Sciatic nerve (tissue), 2 donors: ENCODE data around the gene FBXW12. TPM values are rescaled to one million over a fixed set of nuclear protein-coding genes. Genes with fewer than 3 reads are reported as not detected.

Experiments
- ATAC-seq: fragments of 200-7000 bp; cut with Tn5 transposase; one replicate; pipeline ENCODE4 v1.9.1; 2020; ENCODE audit warnings: mild to moderate bottlenecking, moderate library complexity
- DNase-seq: peaks from one replicate; pipeline ENCODE4 v3.0.0-alpha.2; 2020; ENCODE audit warnings: low spot score
- intact Hi-C: fragments of 100-400 bp; cut with DNase I; formaldehyde crosslinking; loops from one replicate; pipeline ENCODE4 v1.14.2; 2022
- total RNA-seq: library from RNA; stranded (reverse); fragmentation: NEBNext Ultra II Directional; extraction: Animal tissue kit (Norgen Biotek cat#: 25700); gene quantifications from one replicate; pipeline ENCODE4 v1.2.1, GENCODE V29; 2021
- donor health status: DM: no; HTN: no; CAD: no.
- donor health status: DM: no; HTN: no; CAD: no.

The FBXW12 gene
- total RNA-seq, 1 donor from 2014 or later: 0.27 TPM

- ATAC-seq (no peak), DNase-seq (no peak)
- intact Hi-C loops: no loop called here
Observed at GRCh38 chr3:48441940-48442339, 69.9 kb downstream of the FBXW12 start.

Other genes with a start within 250 kb of the FBXW12 start
- 0.58 TPM for gene CDC25A, start 183.8 kb upstream of the FBXW12 start, total RNA-seq
- 2.0 TPM for gene CAMP, start 148.7 kb upstream of the FBXW12 start, total RNA-seq
- gene ZNF589, start 131.1 kb upstream of the FBXW12 start, total RNA-seq: 14.2 TPM
- 24.0 TPM for gene NME6, start 70.9 kb upstream of the FBXW12 start, total RNA-seq
- gene SPINK8, start 38.6 kb upstream of the FBXW12 start, total RNA-seq: not detected
- gene PLXNB1, start 57.9 kb downstream of the FBXW12 start, total RNA-seq: 121 TPM
- 10.6 TPM for gene CCDC51, start 67.9 kb downstream of the FBXW12 start, total RNA-seq
- 154 TPM for gene TMA7, start 68.0 kb downstream of the FBXW12 start, total RNA-seq
- 7.5 TPM for gene ATRIP, start 74.5 kb downstream of the FBXW12 start, total RNA-seq
- gene SHISA5, start 132.0 kb downstream of the FBXW12 start, total RNA-seq: 138 TPM
- gene PFKFB4, start 184.6 kb downstream of the FBXW12 start, total RNA-seq: 7.9 TPM
- gene UCN2, start 191.6 kb downstream of the FBXW12 start, total RNA-seq: not detected
- gene COL7A1, start 223.1 kb downstream of the FBXW12 start, total RNA-seq: 8.7 TPM
- 96.9 TPM for gene UQCRC1, start 237.4 kb downstream of the FBXW12 start, total RNA-seq
- gene TMEM89, start 249.6 kb downstream of the FBXW12 start, total RNA-seq: not detected